HepG2 (cell line): Measurements from ENCODE around the gene TSSK2. TPM values are rescaled to one million over a fixed set of nuclear protein-coding genes. Genes with fewer than 3 reads are reported as not detected.

Source experiments
- AGO2 ChIP-seq: fragments of 200-400 bp; formaldehyde crosslinking; optimal IDR thresholded peaks from 2 replicates; pipeline ENCODE3; 2017; ENCODE audit warnings: mild to moderate bottlenecking, low read depth, low read length, moderate library complexity
- ERF ChIP-seq: IDR thresholded peaks from 2 replicates; pipeline ENCODE4 v1.6.1; 2018; ENCODE audit warnings: missing biosample characterization, missing genetic modification reagents
- GABPA ChIP-seq, 2 experiments: IDR thresholded peaks; 2 replicates each; pipeline ENCODE4 v1.6.1; 2011 to 2016; ENCODE audit warnings: low read depth in 2 of 2, low read length in 1 of 2, missing biosample characterization in 1 of 2, missing genetic modification characterization in 1 of 2
- HOXA7 ChIP-seq: sonication (generic); formaldehyde crosslinking; IDR thresholded peaks from 2 replicates; pipeline ENCODE4 v1.8.1; 2022; ENCODE audit warnings: mild to moderate bottlenecking, missing genetic modification reagents, moderate library complexity
- MIXL1 ChIP-seq: IDR thresholded peaks from 2 replicates; pipeline ENCODE4 v1.6.1; 2016
- NONO ChIP-seq, 2 experiments: fragments of 450-650 bp in 1 of 2; sonication (generic) in 1 of 2; formaldehyde crosslinking in 1 of 2; IDR thresholded peaks in 1 of 2; conservative IDR thresholded peaks in 1 of 2; 2 replicates each; pipeline versions ENCODE4 v1.6.1 to v1.8.0; 2017 to 2022; ENCODE audit warnings: mild to moderate bottlenecking in 1 of 2, missing genetic modification reagents in 1 of 2, moderate library complexity in 1 of 2
- PAWR ChIP-seq: sonication (generic); formaldehyde crosslinking; IDR thresholded peaks from 2 replicates; pipeline ENCODE4 v1.4.0; 2020; ENCODE audit warnings: missing genetic modification reagents, mild to moderate bottlenecking, borderline replicate concordance
- POLR2AphosphoS5 ChIP-seq: IDR thresholded peaks from 2 replicates; pipeline ENCODE4 v1.6.1; 2012; ENCODE audit warnings: low read depth, low read length
- SNAPC2 ChIP-seq: sonication (generic); formaldehyde crosslinking; IDR thresholded peaks from 2 replicates; pipeline ENCODE4 v1.8.1; 2022; ENCODE audit warnings: mild to moderate bottlenecking, missing genetic modification reagents
- TCF12 ChIP-seq, 2 experiments: fragments of 450-650 bp in 1 of 2; sonication (generic) in 1 of 2; formaldehyde crosslinking in 1 of 2; IDR thresholded peaks; 2 replicates each; pipeline versions ENCODE4 v1.6.1 to v1.8.0; 2017 to 2022; ENCODE audit warnings: antibody characterized with exemption in 1 of 2, mild to moderate bottlenecking in 1 of 2, missing genetic modification reagents in 1 of 2, moderate library complexity in 1 of 2
- ZBTB38 ChIP-seq: sonication (generic); formaldehyde crosslinking; IDR thresholded peaks from 2 replicates; pipeline ENCODE4 v1.5.1; 2020; ENCODE audit warnings: mild to moderate bottlenecking, missing genetic modification reagents
- ZBTB7B ChIP-seq: sonication (generic); formaldehyde crosslinking; IDR thresholded peaks from 2 replicates; pipeline ENCODE4 v1.4.0; 2020; ENCODE audit warnings: missing genetic modification reagents
- ZFX ChIP-seq: sonication (generic); formaldehyde crosslinking; IDR thresholded peaks from 2 replicates; pipeline ENCODE4 v1.4.0; 2020; ENCODE audit warnings: mild to moderate bottlenecking, low read depth, missing genetic modification reagents, moderate library complexity
- ZNF274 ChIP-seq: sonication (generic); formaldehyde crosslinking; IDR thresholded peaks from 2 replicates; pipeline ENCODE4 v1.5.1; 2020; ENCODE audit warnings: mild to moderate bottlenecking, missing genetic modification reagents
- ZNF570 ChIP-seq: sonication (generic); formaldehyde crosslinking; IDR thresholded peaks from 2 replicates; pipeline ENCODE4 v1.4.0; 2020; ENCODE audit warnings: mild to moderate bottlenecking, missing genetic modification reagents, borderline replicate concordance
- ZNF589 ChIP-seq: sonication (generic); formaldehyde crosslinking; conservative IDR thresholded peaks from 2 replicates; pipeline ENCODE4 v1.8.0; 2022; ENCODE audit warnings: mild to moderate bottlenecking, moderate library complexity, missing genetic modification reagents
- ZNF775 ChIP-seq: sonication (generic); formaldehyde crosslinking; IDR thresholded peaks from 2 replicates; pipeline ENCODE4 v1.4.0; 2020; ENCODE audit warnings: missing genetic modification reagents, mild to moderate bottlenecking, moderate library complexity, borderline replicate concordance
- polyA plus RNA-seq, 8 experiments: library from polyadenylated mRNA; depleted of rRNA in 3 of 8; stranded (reverse) in 7 of 8; unstranded in 1 of 8; fragments of >200 nt; fragmentation: Illumina TruSeq in 4 of 8; extraction: Trizol in 4 of 8; gene quantifications; 2 replicates each; pipeline versions ENCODE4 v1.2.1 to v1.2.3, GENCODE V29; 2011 to 2016; ENCODE audit warnings: low read depth in 4 of 8, missing spikeins in 1 of 8, mixed read lengths in 1 of 8; ENCODE audit not compliant: insufficient read depth in 1 of 8
- total RNA-seq, 5 experiments: library from RNA; depleted of rRNA; stranded (reverse); fragments of >200 nt; fragmentation: Illumina TruSeq; extraction: Trizol; gene quantifications; 2 replicates each; pipeline ENCODE4 v1.2.3, GENCODE V29; 2016; ENCODE audit warnings: low read depth in 1 of 5
- TF ChIP-seq, protein P1 (sequence below): sonication (generic); formaldehyde crosslinking; IDR thresholded peaks from 2 replicates; pipeline ENCODE4 v1.4.0; 2020; ENCODE audit warnings: missing genetic modification reagents
- TF ChIP-seq, protein P2 (sequence below): sonication (generic); formaldehyde crosslinking; IDR thresholded peaks from 2 replicates; pipeline ENCODE4 v1.5.1; 2020; ENCODE audit warnings: missing genetic modification reagents, mild to moderate bottlenecking, borderline replicate concordance
- TF ChIP-seq, protein P3 (sequence below): sonication (generic); formaldehyde crosslinking; IDR thresholded peaks from 2 replicates; pipeline ENCODE4 v1.4.0; 2020; ENCODE audit warnings: missing genetic modification reagents, low read depth, mild to moderate bottlenecking, borderline replicate concordance
- TF ChIP-seq, protein P4 (sequence below): sonication (generic); formaldehyde crosslinking; IDR thresholded peaks from 2 replicates; pipeline ENCODE4 v1.5.1; 2020; ENCODE audit warnings: mild to moderate bottlenecking, missing genetic modification reagents, moderate library complexity

The TSSK2 gene
- total and polyA plus RNA-seq, 2 of the 13 experiments (the other 11 are each of a cell fraction or from before 2014, with no cell fraction given) = not detected

DNA sequence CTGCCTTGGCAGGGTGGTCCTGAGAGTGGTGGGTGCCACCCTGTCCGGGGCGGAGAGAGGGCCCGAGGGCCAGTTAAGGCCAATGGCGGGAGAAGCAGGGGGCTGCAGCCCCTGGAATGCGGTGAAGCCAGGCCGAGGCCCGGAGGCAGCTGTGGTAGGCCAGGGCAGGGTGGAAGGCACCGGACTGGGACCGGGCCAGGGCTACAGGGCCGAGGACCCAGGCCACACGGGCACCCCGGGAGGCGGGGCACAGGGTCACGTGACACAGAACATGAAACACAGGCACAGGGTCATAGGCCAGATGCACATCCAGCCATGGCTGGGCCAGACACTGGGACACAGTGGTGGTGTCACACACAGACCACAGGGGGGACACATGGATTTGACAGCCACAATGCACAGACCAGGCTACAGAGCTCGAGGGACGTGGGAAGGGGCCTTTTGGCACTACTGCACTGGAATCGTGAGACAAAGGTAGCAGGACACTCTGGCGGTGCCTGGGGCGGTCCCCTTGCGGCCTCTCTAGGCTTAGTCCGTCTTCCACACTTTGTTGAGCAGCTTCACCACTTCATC lies 44.6 kb downstream of the TSSK2 start (continued):
- 0 out of 2 replicates have a peak, but pooled peaks have one; percentile 35 for TF ChIP-seq ZBTB38 (CRISPR knock-in tag)
- no peak for TF ChIP-seq ZNF775 (CRISPR knock-in tag)
- TF ChIP-seq, protein P1, sequence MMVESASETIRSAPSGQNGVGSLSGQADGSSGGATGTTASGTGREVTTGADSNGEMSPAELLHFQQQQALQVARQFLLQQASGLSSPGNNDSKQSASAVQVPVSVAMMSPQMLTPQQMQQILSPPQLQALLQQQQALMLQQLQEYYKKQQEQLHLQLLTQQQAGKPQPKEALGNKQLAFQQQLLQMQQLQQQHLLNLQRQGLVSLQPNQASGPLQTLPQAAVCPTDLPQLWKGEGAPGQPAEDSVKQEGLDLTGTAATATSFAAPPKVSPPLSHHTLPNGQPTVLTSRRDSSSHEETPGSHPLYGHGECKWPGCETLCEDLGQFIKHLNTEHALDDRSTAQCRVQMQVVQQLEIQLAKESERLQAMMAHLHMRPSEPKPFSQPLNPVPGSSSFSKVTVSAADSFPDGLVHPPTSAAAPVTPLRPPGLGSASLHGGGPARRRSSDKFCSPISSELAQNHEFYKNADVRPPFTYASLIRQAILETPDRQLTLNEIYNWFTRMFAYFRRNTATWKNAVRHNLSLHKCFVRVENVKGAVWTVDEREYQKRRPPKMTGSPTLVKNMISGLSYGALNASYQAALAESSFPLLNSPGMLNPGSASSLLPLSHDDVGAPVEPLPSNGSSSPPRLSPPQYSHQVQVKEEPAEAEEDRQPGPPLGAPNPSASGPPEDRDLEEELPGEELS (CRISPR knock-in tag) = no peak
- TF ChIP-seq ZNF570 (CRISPR knock-in tag) = no peak
- no peak for TF ChIP-seq GABPA (IDR thresholded peaks at IDR 0.05; ENCODE audit: low read depth, low read length)
- no peak for TF ChIP-seq GABPA (CRISPR knock-in tag; IDR thresholded peaks at IDR 0.05; ENCODE audit: low read depth)
- TF ChIP-seq SNAPC2 (CRISPR knock-in tag) = no peak
- TF ChIP-seq ZNF589 (CRISPR knock-in tag) = 0 out of 2 replicates have a peak, but pooled peaks have one; percentile 47
- TF ChIP-seq ZBTB7B (CRISPR knock-in tag) = no peak
- no peak for TF ChIP-seq TCF12 (IDR thresholded peaks at IDR 0.05)
- no peak for TF ChIP-seq TCF12 (CRISPR knock-in tag; IDR thresholded peaks at IDR 0.05)
- peak; percentile 93 for TF ChIP-seq AGO2
- peak; percentile 37; the same call in 1 of the 2 replicates for TF ChIP-seq POLR2AphosphoS5
- TF ChIP-seq HOXA7 (CRISPR knock-in tag) = no peak
- peak; percentile 42; the same call in 1 of the 2 replicates for TF ChIP-seq ZFX (CRISPR knock-in tag)
- TF ChIP-seq MIXL1 = no peak
- TF ChIP-seq, protein P2, sequence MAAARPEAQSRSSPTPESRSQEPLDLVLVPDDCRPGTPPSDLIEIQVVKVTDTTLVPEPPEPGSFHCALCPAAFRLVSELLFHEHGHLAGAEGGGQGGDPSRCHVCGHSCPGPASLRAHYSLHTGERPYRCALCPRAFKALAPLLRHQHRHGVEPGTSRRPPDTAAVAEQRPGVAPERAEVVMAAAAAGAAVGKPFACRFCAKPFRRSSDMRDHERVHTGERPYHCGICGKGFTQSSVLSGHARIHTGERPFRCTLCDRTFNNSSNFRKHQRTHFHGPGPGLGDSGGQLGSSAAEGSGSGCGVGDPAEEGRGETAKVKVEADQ (CRISPR knock-in tag) = 0 out of 2 replicates have a peak, but pooled peaks have one; percentile 62
- TF ChIP-seq, protein P3, sequence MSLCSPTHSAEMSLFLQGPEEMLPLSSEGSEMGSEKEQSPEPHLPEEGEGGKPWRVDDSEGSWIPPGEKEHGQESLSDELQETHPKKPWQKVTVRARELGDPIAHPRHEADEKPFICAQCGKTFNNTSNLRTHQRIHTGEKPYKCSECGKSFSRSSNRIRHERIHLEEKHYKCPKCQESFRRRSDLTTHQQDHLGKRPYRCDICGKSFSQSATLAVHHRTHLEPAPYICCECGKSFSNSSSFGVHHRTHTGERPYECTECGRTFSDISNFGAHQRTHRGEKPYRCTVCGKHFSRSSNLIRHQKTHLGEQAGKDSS (CRISPR knock-in tag) = no peak
- no peak for TF ChIP-seq NONO (IDR thresholded peaks at IDR 0.05)
- peak; percentile 54; the same call in 1 of the 2 replicates for TF ChIP-seq NONO (CRISPR knock-in tag; conservative IDR thresholded peaks at IDR 0.05)
- no peak for TF ChIP-seq PAWR (CRISPR knock-in tag)
- TF ChIP-seq ERF (CRISPR knock-in tag) = no peak
- TF ChIP-seq ZNF274 (CRISPR knock-in tag) = 0 out of 2 replicates have a peak, but pooled peaks have one; percentile 31
- TF ChIP-seq, protein P4, sequence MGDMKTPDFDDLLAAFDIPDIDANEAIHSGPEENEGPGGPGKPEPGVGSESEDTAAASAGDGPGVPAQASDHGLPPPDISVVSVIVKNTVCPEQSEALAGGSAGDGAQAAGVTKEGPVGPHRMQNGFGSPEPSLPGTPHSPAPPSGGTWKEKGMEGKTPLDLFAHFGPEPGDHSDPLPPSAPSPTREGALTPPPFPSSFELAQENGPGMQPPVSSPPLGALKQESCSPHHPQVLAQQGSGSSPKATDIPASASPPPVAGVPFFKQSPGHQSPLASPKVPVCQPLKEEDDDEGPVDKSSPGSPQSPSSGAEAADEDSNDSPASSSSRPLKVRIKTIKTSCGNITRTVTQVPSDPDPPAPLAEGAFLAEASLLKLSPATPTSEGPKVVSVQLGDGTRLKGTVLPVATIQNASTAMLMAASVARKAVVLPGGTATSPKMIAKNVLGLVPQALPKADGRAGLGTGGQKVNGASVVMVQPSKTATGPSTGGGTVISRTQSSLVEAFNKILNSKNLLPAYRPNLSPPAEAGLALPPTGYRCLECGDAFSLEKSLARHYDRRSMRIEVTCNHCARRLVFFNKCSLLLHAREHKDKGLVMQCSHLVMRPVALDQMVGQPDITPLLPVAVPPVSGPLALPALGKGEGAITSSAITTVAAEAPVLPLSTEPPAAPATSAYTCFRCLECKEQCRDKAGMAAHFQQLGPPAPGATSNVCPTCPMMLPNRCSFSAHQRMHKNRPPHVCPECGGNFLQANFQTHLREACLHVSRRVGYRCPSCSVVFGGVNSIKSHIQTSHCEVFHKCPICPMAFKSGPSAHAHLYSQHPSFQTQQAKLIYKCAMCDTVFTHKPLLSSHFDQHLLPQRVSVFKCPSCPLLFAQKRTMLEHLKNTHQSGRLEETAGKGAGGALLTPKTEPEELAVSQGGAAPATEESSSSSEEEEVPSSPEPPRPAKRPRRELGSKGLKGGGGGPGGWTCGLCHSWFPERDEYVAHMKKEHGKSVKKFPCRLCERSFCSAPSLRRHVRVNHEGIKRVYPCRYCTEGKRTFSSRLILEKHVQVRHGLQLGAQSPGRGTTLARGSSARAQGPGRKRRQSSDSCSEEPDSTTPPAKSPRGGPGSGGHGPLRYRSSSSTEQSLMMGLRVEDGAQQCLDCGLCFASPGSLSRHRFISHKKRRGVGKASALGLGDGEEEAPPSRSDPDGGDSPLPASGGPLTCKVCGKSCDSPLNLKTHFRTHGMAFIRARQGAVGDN (CRISPR knock-in tag) = 0 out of 2 replicates have a peak, but pooled peaks have one; percentile 36
